Body of pancreas (tissue), 4 donors: ENCODE results near the gene MAB21L3. TPM values are rescaled to one million over a fixed set of nuclear protein-coding genes. Genes with fewer than 3 reads are reported as not detected.

Experiments
- ATAC-seq: fragments of 150-250 bp; one replicate; pipeline ENCODE4 v1.9.1; 2016
- DNase-seq, 4 donors: peaks; one replicate each; pipeline ENCODE4 v3.0.0-alpha.2; 2019
- H3K27ac ChIP-seq, 4 donors: fragments of 200-600 bp; sonication (generic); 1 replicate in 3 of 4; 2 replicates in 1 of 4; pipeline versions ENCODE4 v1.5.1 to v1.6.1; 2016 to 2019; ENCODE audit warnings: mild to moderate bottlenecking in 1 of 4, mixed read lengths in 1 of 4, moderate library complexity in 1 of 4
- H3K27me3 ChIP-seq, 2 donors: fragments of 200-600 bp; sonication (generic); one replicate each; pipeline ENCODE4 v1.6.0; 2016; ENCODE audit warnings: mild to moderate bottlenecking in 1 of 2
- H3K36me3 ChIP-seq, 2 donors: fragments of 200-600 bp; sonication (generic); replicated peaks in 1 of 2; 2 replicates each; pipeline ENCODE4 v1.5.1; 2016; ENCODE audit warnings: low read depth in 2 of 2; ENCODE audit not compliant: insufficient read depth in 1 of 2
- H3K4me1 ChIP-seq: fragments of 200-600 bp; sonication (generic); one replicate; pipeline ENCODE4 v1.6.0; 2016
- H3K4me3 ChIP-seq, 2 donors: fragments of 200-600 bp; sonication (generic); 1 replicate in 1 of 2; 2 replicates in 1 of 2; pipeline ENCODE4 v1.5.1; 2016 to 2019
- H3K9me3 ChIP-seq, 3 donors: fragments of 200-600 bp; sonication (generic); 1 replicate in 2 of 3; 2 replicates in 1 of 3; pipeline ENCODE4 v1.5.1; 2016
- CTCF ChIP-seq, 7 experiments: fragments of 450-650 bp in 4 of 7; fragments of 200-600 bp in 3 of 7; sonication (generic) in 3 of 7; IDR thresholded peaks; one replicate each; pipeline ENCODE4 v1.5.1; 2016 to 2019; ENCODE audit warnings: antibody characterized with exemption in 7 of 7
- POLR2A ChIP-seq, 3 donors: fragments of 450-650 bp; IDR thresholded peaks; one replicate each; pipeline ENCODE4 v1.6.1; 2016; ENCODE audit warnings: antibody characterized with exemption in 3 of 3, mild to moderate bottlenecking in 2 of 3
- WGBS, 2 donors: methylation state at CpG; one replicate each; pipeline ENCODE4 v1.1.5; 2017; 5-methylcytosine and 5-hydroxymethylcytosine counted together
- intact Hi-C: fragments of 100-400 bp; cut with DNase I; formaldehyde crosslinking; loops from one replicate; pipeline ENCODE4 v1.15.1; 2023
- total RNA-seq, 2 donors: library from RNA; depleted of rRNA; stranded (reverse); fragments of >200 nt; gene quantifications; one replicate each; pipeline ENCODE4 v1.1.0, GENCODE V29; 2016

MAB21L3 gene
- total RNA-seq, 2 donors from 2014 or later, result not detected

- Histone ChIP-seq H3K4me3 (no peak overlapping the region), H3K27me3 (no peaks in the 10 kb centered on the region), H3K27ac (no peak overlapping the region), H3K36me3 (no peaks in the 10 kb centered on the region), H3K4me1 (no peaks in the 10 kb centered on the region), H3K9me3 (no peaks in the 10 kb centered on the region)
- intact Hi-C loops, result no loop called here
- WGBS, 2 donors, result 62 to 82% methylated on average over 1 of the region's 1 CpG
- ATAC-seq (no peak), DNase-seq (no peak)
- TF ChIP-seq CTCF (IDR thresholded peaks at IDR 0.05), result no peak
- no peak for TF ChIP-seq POLR2A (IDR thresholded peaks at IDR 0.05)
Observed at GRCh38 chr1:116096013-116096618, 15.1 kb upstream of the MAB21L3 start.

- Histone ChIP-seq H3K4me1 (no peaks in the 10 kb centered on the region), H3K27ac (no peak overlapping the region), H3K4me3 (no peak overlapping the region), H3K9me3 (no peaks in the 10 kb centered on the region), H3K36me3 (no peaks in the 10 kb centered on the region), H3K27me3 (no peaks in the 10 kb centered on the region)
- intact Hi-C loops, result no loop called here
- TF ChIP-seq POLR2A (IDR thresholded peaks at IDR 0.05) (no peak), CTCF (IDR thresholded peaks at IDR 0.05) (no peak)
- ATAC-seq, result no peak
- WGBS, 2 donors, result 38 to 85% methylated on average over 1 of the region's 1 CpG
- no peak for DNase-seq
Observed at GRCh38 chr1:116097626-116098025, 13.6 kb upstream of the MAB21L3 start.

- H3K27ac ChIP-seq, result no peak overlapping the region
- H3K4me1 ChIP-seq, result no peaks in the 10 kb centered on the region
- no peak overlapping the region for H3K4me3 ChIP-seq
- intact Hi-C loops, result no loop called here
- ATAC-seq, result no peak
- H3K9me3 ChIP-seq, result no peaks in the 10 kb centered on the region
- H3K36me3 ChIP-seq, result no peaks in the 10 kb centered on the region
- no peak for TF ChIP-seq POLR2A (IDR thresholded peaks at IDR 0.05)
- no peak for TF ChIP-seq CTCF (IDR thresholded peaks at IDR 0.05)
- no peaks in the 10 kb centered on the region for H3K27me3 ChIP-seq
- WGBS, 2 donors, result 81 to 85% methylated on average over 4 of the region's 4 CpGs
- DNase-seq, result no peak
Observed at GRCh38 chr1:116099379-116099778, 11.8 kb upstream of the MAB21L3 start.

GRCh38 chr1:116099919-116100318 lies 11.3 kb upstream of the MAB21L3 start:
- no peak for DNase-seq
- Histone ChIP-seq H3K4me3 (no peak overlapping the region), H3K27ac (no peak overlapping the region), H3K9me3 (no peaks in the 10 kb centered on the region), H3K27me3 (no peaks in the 10 kb centered on the region), H3K4me1 (no peaks in the 10 kb centered on the region), H3K36me3 (no peaks in the 10 kb centered on the region)
- ATAC-seq, result no peak
- 85 to 93% methylated on average over 2 of the region's 2 CpGs for WGBS, 2 donors
- TF ChIP-seq POLR2A (IDR thresholded peaks at IDR 0.05), result no peak
- TF ChIP-seq CTCF (IDR thresholded peaks at IDR 0.05), result no peak
- intact Hi-C loops, result no loop called here

- Histone ChIP-seq H3K4me3 (no peak overlapping the region), H3K9me3 (no peaks in the 10 kb centered on the region), H3K27ac (no peak overlapping the region), H3K36me3 (no peaks in the 10 kb centered on the region), H3K4me1 (no peaks in the 10 kb centered on the region), H3K27me3 (no peaks in the 10 kb centered on the region)
- ATAC-seq (no peak), DNase-seq (no peak)
- intact Hi-C loops, result no loop called here
- no peak for TF ChIP-seq POLR2A (IDR thresholded peaks at IDR 0.05)
- TF ChIP-seq CTCF (IDR thresholded peaks at IDR 0.05), result no peak
- WGBS, 2 donors, result 53 to 59% methylated on average over 3 of the region's 3 CpGs
Observed at GRCh38 chr1:116104667-116105066, 6.5 kb upstream of the MAB21L3 start.
